WERI-Rb-1 (cell line): ENCODE data around the gene LPP.

Experiments
- DNase-seq: peaks from one replicate; pipeline ENCODE4 v3.0.0-alpha.2; 2020
- H3K27ac ChIP-seq: fragments of 250-450 bp; sonication (Bioruptor Pico); 2 replicates; pipeline ENCODE4 v1.5.1; 2020; ENCODE audit warnings: mild to moderate bottlenecking, moderate library complexity
- H3K27me3 ChIP-seq: fragments of 250-450 bp; sonication (Bioruptor Pico); 2 replicates; pipeline ENCODE4 v1.5.1; 2021; ENCODE audit warnings: mild to moderate bottlenecking, low read depth, moderate library complexity; ENCODE audit not compliant: insufficient read depth, severe bottlenecking
- H3K36me3 ChIP-seq: fragments of 250-450 bp; sonication (Bioruptor Pico); 2 replicates; pipeline ENCODE4 v1.5.1; 2020; ENCODE audit warnings: mild to moderate bottlenecking, moderate library complexity
- H3K4me3 ChIP-seq: 2 replicates; pipeline ENCODE4 v1.5.1; 2011; ENCODE audit warnings: low read depth, mild to moderate bottlenecking, control low read depth, low read length
- H3K9me3 ChIP-seq: fragments of 250-450 bp; sonication (Bioruptor Pico); 2 replicates; pipeline ENCODE4 v1.5.1; 2021; ENCODE audit warnings: mild to moderate bottlenecking, moderate library complexity; ENCODE audit not compliant: severe bottlenecking
- TF ChIP-seq, protein P1 (sequence below): IDR thresholded peaks from 2 replicates; pipeline ENCODE4 v1.5.1; 2011; ENCODE audit warnings: low read depth, mild to moderate bottlenecking, control low read depth, inconsistent platforms, low read length

The LPP gene

DNA sequence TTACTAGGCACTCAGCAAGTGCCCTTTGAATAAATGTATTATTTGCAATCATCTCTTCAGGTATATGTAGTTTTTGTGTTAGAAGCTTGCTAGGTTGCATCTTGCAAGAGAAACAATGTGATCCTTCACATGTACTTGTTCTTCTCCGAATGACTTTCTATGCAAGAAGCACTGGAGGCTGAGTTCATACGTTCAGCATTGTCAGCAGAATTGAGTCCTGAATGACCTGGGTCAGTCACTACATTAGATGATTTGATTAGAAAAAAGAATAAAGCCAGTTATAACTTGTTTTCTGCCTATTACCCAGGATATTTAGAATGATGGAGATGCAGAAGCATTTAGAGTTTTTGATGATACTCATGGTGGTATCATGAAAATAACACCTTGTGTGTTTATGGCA lies 538.7 kb downstream of the LPP start:
- TF ChIP-seq, protein P1, sequence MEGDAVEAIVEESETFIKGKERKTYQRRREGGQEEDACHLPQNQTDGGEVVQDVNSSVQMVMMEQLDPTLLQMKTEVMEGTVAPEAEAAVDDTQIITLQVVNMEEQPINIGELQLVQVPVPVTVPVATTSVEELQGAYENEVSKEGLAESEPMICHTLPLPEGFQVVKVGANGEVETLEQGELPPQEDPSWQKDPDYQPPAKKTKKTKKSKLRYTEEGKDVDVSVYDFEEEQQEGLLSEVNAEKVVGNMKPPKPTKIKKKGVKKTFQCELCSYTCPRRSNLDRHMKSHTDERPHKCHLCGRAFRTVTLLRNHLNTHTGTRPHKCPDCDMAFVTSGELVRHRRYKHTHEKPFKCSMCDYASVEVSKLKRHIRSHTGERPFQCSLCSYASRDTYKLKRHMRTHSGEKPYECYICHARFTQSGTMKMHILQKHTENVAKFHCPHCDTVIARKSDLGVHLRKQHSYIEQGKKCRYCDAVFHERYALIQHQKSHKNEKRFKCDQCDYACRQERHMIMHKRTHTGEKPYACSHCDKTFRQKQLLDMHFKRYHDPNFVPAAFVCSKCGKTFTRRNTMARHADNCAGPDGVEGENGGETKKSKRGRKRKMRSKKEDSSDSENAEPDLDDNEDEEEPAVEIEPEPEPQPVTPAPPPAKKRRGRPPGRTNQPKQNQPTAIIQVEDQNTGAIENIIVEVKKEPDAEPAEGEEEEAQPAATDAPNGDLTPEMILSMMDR = no peak
- no peak overlapping the region for H3K4me3 ChIP-seq
- no peaks in the 10 kb centered on the region for H3K27me3 ChIP-seq
- peaks cover 4% of the 10 kb centered on the region for H3K9me3 ChIP-seq
- no peak for DNase-seq
- H3K36me3 ChIP-seq = no peaks in the 10 kb centered on the region
- H3K27ac ChIP-seq = no peak overlapping the region

DNA sequence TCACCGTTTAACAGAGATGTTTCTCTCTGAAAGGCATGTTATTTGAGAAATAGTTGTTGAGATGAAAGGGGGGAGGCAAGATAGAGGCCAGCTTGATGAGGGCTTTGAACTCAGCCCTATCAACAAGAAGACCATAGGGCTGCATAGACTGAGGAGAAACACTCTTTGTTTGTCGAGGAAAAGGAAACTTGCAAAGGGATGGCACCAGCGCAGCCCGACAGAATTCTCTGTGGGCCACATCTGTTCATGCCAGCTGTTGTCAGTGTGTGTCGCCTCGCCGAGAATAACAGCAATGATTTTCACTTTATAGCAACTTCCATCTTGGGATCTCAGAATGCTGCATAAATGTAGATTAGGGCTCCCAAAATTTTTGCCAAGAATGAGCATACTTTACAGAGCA lies 539.5 kb downstream of the LPP start:
- peaks cover 4% of the 10 kb centered on the region for H3K9me3 ChIP-seq
- H3K27ac ChIP-seq = no peak overlapping the region
- H3K4me3 ChIP-seq = no peak overlapping the region
- DNase-seq = no peak
- TF ChIP-seq, protein P1 = no peak
- H3K36me3 ChIP-seq = no peaks in the 10 kb centered on the region
- H3K27me3 ChIP-seq = no peaks in the 10 kb centered on the region

- DNase-seq = no peak
- Histone ChIP-seq H3K9me3 (no peaks in the 10 kb centered on the region), H3K4me3 (no peak overlapping the region), H3K27me3 (no peaks in the 10 kb centered on the region), H3K27ac (no peak overlapping the region), H3K36me3 (no peaks in the 10 kb centered on the region)
- TF ChIP-seq, protein P1 = no peak
These were observed 541.3 kb downstream of the LPP start for GRCh38 chr3:188695241-188695640.

DNA sequence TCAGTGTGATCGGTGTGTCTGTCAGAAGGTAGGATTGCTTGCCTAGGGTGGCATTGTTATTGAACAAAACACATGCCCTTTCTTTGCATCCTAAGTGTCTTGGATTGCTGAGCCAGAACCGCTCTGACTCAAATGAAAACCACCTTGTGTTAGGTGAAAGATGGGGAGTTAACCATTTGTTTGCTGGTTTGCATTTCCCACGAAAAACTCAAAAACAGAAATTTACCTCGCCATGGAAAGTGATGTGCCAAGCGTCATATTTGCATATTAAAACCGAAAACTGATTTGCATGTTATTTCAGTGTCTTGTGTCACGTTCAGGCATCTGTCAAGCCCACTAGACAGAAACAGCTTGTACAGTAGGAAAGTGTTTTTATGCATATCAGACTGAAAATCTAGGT lies 543.2 kb downstream of the LPP start:
- Histone ChIP-seq H3K9me3 (no peaks in the 10 kb centered on the region), H3K4me3 (no peak overlapping the region), H3K36me3 (no peaks in the 10 kb centered on the region), H3K27ac (no peak overlapping the region), H3K27me3 (no peaks in the 10 kb centered on the region)
- TF ChIP-seq, protein P1 = no peak
- DNase-seq = no peak

DNA sequence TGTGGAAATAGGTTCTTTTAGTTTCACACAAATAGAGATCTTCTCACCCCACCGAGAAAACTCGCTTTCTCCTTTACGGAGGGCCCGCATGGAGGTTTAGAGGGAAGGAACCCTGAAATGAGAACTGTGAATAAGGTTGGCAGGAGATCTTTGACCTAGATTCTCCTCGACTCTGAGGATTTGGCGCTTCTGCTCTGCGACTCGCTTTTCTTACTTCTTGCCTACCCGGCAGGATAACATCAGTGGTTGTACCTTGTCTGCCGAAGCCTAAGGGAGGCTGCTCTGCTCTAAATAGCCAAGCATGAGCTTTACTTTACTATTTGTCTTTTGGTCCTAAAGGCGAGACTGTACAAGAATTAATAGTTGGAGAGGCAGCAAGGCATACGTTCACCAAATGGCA lies 544.5 kb downstream of the LPP start:
- H3K27ac ChIP-seq = no peak overlapping the region
- no peaks in the 10 kb centered on the region for H3K9me3 ChIP-seq
- no peak for DNase-seq
- H3K4me3 ChIP-seq = no peak overlapping the region
- H3K36me3 ChIP-seq = no peaks in the 10 kb centered on the region
- H3K27me3 ChIP-seq = no peaks in the 10 kb centered on the region
- TF ChIP-seq, protein P1 = no peak

- Histone ChIP-seq H3K4me3 (no peak overlapping the region), H3K36me3 (no peaks in the 10 kb centered on the region), H3K27me3 (no peaks in the 10 kb centered on the region), H3K27ac (no peak overlapping the region), H3K9me3 (no peaks in the 10 kb centered on the region)
- TF ChIP-seq, protein P1 = no peak
- no peak for DNase-seq
These were observed 546.5 kb downstream of the LPP start for GRCh38 chr3:188700501-188700900.
